Lung (tissue), 12 donors: ENCODE measurements around the gene PRR12. TPM values are rescaled to one million over a fixed set of nuclear protein-coding genes. Genes with fewer than 3 reads are reported as not detected.

Experiments
- ATAC-seq: fragments of 200-7000 bp; cut with Tn5 transposase; one replicate; pipeline ENCODE4 v1.9.1; 2020; ENCODE audit warnings: moderate number of reproducible peaks; ENCODE audit not compliant: insufficient read depth, low FRiP score
- DNase-seq, 3 donors: peaks; one replicate each; pipeline ENCODE4 v3.0.0-alpha.2; 2013 to 2017
- H3K27ac ChIP-seq, 2 donors: one replicate each; pipeline ENCODE4 v1.5.1; 2013; ENCODE audit warnings: mild to moderate bottlenecking in 2 of 2, moderate library complexity in 2 of 2, control low read depth in 1 of 2, inconsistent platforms in 1 of 2, low read depth in 1 of 2, low read length in 1 of 2
- H3K27me3 ChIP-seq, 3 donors: one replicate each; pipeline ENCODE4 v1.5.1; 2013; ENCODE audit warnings: low read length in 2 of 3; ENCODE audit not compliant: control insufficient read depth in 3 of 3, insufficient read depth in 3 of 3
- H3K36me3 ChIP-seq, 4 donors: one replicate each; pipeline ENCODE4 v1.5.1; 2013; ENCODE audit warnings: low read length in 4 of 4, mild to moderate bottlenecking in 1 of 4, moderate library complexity in 1 of 4; ENCODE audit not compliant: control insufficient read depth in 4 of 4, insufficient read depth in 4 of 4
- H3K4me1 ChIP-seq, 5 donors: one replicate each; pipeline ENCODE4 v1.5.1; 2013; ENCODE audit warnings: low read length in 5 of 5, mild to moderate bottlenecking in 2 of 5, moderate library complexity in 1 of 5; ENCODE audit not compliant: control insufficient read depth in 5 of 5, insufficient read depth in 5 of 5
- H3K4me3 ChIP-seq: one replicate; pipeline ENCODE4 v1.5.1; 2013; ENCODE audit warnings: mild to moderate bottlenecking, control low read depth, moderate library complexity
- H3K9ac ChIP-seq, 2 donors: one replicate each; pipeline ENCODE4 v1.5.1; 2013; ENCODE audit warnings: low read length in 2 of 2, control low read depth in 1 of 2; ENCODE audit not compliant: insufficient read depth in 1 of 2
- H3K9me3 ChIP-seq, 4 donors: one replicate each; pipeline ENCODE4 v1.5.1; 2013; ENCODE audit warnings: low read length in 3 of 4, mild to moderate bottlenecking in 1 of 4, moderate library complexity in 1 of 4; ENCODE audit not compliant: control insufficient read depth in 4 of 4, insufficient read depth in 3 of 4
- WGBS, 2 donors: extraction: QIAGEN DNeasy Blood & Tissue Kit; methylation state at CpG; one replicate each; pipeline ENCODE4 v1.1.7; 2013; 5-methylcytosine and 5-hydroxymethylcytosine counted together
- polyA plus RNA-seq, 2 donors: library from polyadenylated mRNA; stranded (reverse); fragments of 200-250 nt; gene quantifications; one replicate each; pipeline ENCODE4 v1.2.1, GENCODE V29; 2013
- total RNA-seq, 2 donors: library from RNA; depleted of rRNA in 1 of 2; stranded (reverse); fragments of >200 nt in 1 of 2; gene quantifications; one replicate each; pipeline ENCODE4 v1.2.1, GENCODE V29; 2014 to 2021
- TF ChIP-seq, protein P1 (sequence below): IDR thresholded peaks from 2 replicates; pipeline ENCODE4 v1.5.1; 2012; ENCODE audit warnings: mild to moderate bottlenecking; ENCODE audit errors: control extremely low read depth, extremely low read depth
- donor health status: control.
- donor health status: control.
- donor health status: Bipolar disorder and iron deficiency.
- donor health status: healthy.
- donor health status: DM: yes; HTN: yes; CAD: no.

The PRR12 gene
- total and polyA plus RNA-seq, 4 donors: 7.6 to 32.4 (median 16.8) TPM

GRCh38 chr19:49646586-49646985, 55.6 kb downstream of the PRR12 start:
- 93% methylated on average over 17 of the region's 17 CpGs for WGBS, 2 donors
- no peak for DNase-seq
- no peak overlapping the region for H3K27ac ChIP-seq
- TF ChIP-seq, protein P1, sequence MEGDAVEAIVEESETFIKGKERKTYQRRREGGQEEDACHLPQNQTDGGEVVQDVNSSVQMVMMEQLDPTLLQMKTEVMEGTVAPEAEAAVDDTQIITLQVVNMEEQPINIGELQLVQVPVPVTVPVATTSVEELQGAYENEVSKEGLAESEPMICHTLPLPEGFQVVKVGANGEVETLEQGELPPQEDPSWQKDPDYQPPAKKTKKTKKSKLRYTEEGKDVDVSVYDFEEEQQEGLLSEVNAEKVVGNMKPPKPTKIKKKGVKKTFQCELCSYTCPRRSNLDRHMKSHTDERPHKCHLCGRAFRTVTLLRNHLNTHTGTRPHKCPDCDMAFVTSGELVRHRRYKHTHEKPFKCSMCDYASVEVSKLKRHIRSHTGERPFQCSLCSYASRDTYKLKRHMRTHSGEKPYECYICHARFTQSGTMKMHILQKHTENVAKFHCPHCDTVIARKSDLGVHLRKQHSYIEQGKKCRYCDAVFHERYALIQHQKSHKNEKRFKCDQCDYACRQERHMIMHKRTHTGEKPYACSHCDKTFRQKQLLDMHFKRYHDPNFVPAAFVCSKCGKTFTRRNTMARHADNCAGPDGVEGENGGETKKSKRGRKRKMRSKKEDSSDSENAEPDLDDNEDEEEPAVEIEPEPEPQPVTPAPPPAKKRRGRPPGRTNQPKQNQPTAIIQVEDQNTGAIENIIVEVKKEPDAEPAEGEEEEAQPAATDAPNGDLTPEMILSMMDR: no peak
- no peak for ATAC-seq
- H3K27me3 ChIP-seq: no peaks in the 10 kb centered on the region
- no peak overlapping the region for H3K4me3 ChIP-seq
- H3K36me3 ChIP-seq: peaks cover 6 to 45% (median 11%) of the 10 kb centered on the region in 4 donors
- peaks cover 0 to 13% (median 7%) of the 10 kb centered on the region in 5 donors for H3K4me1 ChIP-seq
- no peaks in the 10 kb centered on the region for H3K9me3 ChIP-seq
- no peak overlapping the region for H3K9ac ChIP-seq

GRCh38 chr19:49651029-49651819, 60.2 kb downstream of the PRR12 start:
- Histone ChIP-seq H3K9ac (no peak overlapping the region), H3K4me3 (no peak overlapping the region), H3K27ac (no peak overlapping the region), H3K9me3 (no peaks in the 10 kb centered on the region), H3K36me3 (peaks cover 10 to 81% (median 25%) of the 10 kb centered on the region in 4 donors), H3K4me1 (no peaks in the 10 kb centered on the region), H3K27me3 (no peaks in the 10 kb centered on the region)
- TF ChIP-seq, protein P1: no peak
- ATAC-seq (no peak), DNase-seq (no peak)
- WGBS, 2 donors: 97% methylated on average over 59 to 72 of the region's 72 CpGs

DNA sequence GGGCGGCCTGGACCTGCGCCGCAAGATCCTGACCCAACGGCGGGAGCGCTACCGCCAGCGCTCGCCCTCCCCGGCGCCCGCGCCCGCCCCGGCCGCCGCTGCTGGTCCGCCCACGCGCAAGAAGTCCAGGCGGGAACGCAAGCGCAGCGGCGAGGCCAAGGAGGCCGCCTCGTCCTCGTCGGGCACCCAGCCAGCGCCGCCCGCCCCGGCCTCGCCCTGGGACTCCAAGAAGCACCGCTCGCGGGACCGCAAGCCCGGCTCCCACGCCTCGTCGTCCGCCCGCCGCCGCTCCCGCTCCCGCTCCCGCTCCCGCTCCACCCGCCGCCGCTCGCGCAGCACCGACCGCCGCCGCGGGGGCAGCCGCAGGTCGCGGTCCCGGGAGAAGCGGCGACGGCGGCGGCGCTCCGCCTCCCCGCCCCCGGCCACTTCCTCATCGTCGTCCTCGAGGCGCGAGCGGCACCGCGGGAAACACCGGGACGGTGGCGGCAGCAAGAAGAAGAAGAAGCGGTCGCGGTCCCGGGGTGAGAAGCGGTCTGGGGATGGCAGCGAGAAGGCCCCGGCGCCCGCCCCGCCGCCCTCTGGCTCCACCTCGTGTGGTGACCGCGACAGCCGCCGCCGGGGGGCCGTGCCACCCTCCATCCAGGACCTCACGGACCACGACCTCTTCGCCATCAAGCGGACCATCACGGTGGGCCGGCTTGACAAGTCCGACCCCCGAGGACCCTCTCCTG, 61.0 kb downstream of the PRR12 start:
- WGBS, 2 donors: 97 to 98% methylated on average over 90 to 110 of the region's 110 CpGs
- TF ChIP-seq, protein P1: no peak
- Histone ChIP-seq H3K27me3 (no peaks in the 10 kb centered on the region), H3K27ac (no peak overlapping the region), H3K9me3 (no peaks in the 10 kb centered on the region), H3K9ac (no peak overlapping the region), H3K36me3 (peaks cover 10 to 80% (median 26%) of the 10 kb centered on the region in 4 donors), H3K4me1 (no peaks in the 10 kb centered on the region), H3K4me3 (no peak overlapping the region)
- DNase-seq: no peak
- no peak for ATAC-seq
